T47D (cell line): ENCODE results near the gene TGM2.
A peak's percentile ranks its signal among the peaks of the same experiment; 100 is the strongest.

Experiments used
- DNase-seq, 2 experiments: peaks; one replicate each; pipeline versions ENCODE4 v3.0.0 to v3.0.0-alpha.2; 2011 to 2012; ENCODE audit warnings: low read depth in 1 of 2, low spot score in 1 of 2
- JUND ChIP-seq: IDR thresholded peaks from 2 replicates; pipeline ENCODE4 v1.6.1; 2012; ENCODE audit warnings: low read depth
- in situ Hi-C: cut with HindIII; loops from 2 replicates; pipeline ENCODE4 v1.10.0; 2016; ENCODE audit warnings: low sequenced_read_pairs, low pct_unique_long_range_greater_than_20kb

The TGM2 gene

DNA sequence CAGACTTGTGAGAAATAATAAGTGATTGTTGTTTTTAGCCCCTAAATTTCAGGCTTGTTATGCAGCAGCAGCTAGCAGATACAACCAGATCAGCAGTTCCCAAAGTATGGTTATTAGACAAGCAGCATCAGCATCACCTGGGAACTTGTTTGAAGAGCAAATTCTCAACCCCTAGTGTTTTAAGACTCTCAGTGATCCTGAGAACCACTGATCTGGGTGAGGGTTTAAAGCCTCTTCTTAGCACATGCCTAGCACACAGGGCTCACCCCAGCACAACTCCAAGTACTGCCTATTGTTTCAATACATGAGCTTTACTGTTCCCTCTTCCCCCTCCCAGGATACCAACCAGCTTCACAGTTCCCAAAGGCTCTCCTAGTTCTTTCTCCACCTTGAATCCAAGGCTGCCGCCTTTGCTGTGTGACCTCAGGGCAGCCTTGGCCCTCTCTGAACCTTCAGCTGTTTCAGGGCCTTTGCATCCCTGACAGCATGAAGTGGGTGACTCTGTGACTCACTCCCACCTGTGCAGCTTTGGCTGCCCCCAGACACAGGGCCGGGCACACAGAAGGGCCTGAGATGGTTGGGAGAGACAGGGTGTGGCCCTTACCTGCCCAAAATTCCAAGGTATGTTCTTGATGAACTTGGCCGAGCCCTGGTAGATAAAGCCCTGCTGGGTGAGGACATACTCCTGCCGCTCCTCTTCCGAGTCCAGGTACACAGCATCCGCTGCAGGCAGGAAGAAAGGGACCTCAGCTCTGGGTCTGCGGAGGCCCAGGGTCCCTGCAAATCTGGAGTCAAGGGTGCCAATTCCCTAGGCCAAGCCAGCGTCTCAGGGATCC, 14.5 kb downstream of the TGM2 start:
- DNase-seq: no peak
- in situ Hi-C loops: no loop called here
- TF ChIP-seq JUND: no peak

GRCh38 chr20:38148328-38149102, 16.6 kb downstream of the TGM2 start:
- TF ChIP-seq JUND: no peak
- no peak for DNase-seq
- in situ Hi-C loops: no loop called here

DNA sequence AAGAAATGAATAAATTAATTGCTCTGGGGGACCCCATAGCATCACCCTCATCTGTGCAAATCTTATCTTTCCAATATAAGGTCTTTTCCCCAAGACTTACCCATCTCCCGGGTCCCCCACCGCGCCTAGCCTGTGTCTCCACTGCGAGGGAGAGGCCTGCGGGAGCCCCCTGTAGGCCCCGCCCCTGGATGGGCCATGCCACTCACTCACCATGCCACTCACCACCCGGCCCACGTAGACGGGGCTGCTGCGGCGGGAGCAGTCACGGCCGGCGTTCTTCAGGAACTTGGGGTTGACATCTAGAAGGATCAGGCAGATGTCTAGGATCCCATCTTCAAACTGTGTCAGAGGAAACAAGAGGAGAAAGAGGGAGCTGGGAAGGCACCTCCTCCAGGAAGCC, 17.3 kb downstream of the TGM2 start:
- in situ Hi-C loops: no loop called here
- DNase-seq: no peak
- no peak for TF ChIP-seq JUND

- TF ChIP-seq JUND: no peak
- in situ Hi-C loops: no loop called here
- DNase-seq: no peak
Observed at GRCh38 chr20:38147163-38147562, 17.9 kb downstream of the TGM2 start.

- DNase-seq: no peak
- no peak for TF ChIP-seq JUND
- in situ Hi-C loops: no loop called here
Observed at GRCh38 chr20:38146628-38147027, 18.4 kb downstream of the TGM2 start.

- no peak for DNase-seq
- TF ChIP-seq JUND: no peak
- in situ Hi-C loops: no loop called here
Observed at GRCh38 chr20:38146156-38146555, 18.9 kb downstream of the TGM2 start.

- TF ChIP-seq JUND: no peak
- in situ Hi-C loops: no loop called here
- no peak for DNase-seq
Observed at GRCh38 chr20:38145729-38146075, 19.4 kb downstream of the TGM2 start.

DNA sequence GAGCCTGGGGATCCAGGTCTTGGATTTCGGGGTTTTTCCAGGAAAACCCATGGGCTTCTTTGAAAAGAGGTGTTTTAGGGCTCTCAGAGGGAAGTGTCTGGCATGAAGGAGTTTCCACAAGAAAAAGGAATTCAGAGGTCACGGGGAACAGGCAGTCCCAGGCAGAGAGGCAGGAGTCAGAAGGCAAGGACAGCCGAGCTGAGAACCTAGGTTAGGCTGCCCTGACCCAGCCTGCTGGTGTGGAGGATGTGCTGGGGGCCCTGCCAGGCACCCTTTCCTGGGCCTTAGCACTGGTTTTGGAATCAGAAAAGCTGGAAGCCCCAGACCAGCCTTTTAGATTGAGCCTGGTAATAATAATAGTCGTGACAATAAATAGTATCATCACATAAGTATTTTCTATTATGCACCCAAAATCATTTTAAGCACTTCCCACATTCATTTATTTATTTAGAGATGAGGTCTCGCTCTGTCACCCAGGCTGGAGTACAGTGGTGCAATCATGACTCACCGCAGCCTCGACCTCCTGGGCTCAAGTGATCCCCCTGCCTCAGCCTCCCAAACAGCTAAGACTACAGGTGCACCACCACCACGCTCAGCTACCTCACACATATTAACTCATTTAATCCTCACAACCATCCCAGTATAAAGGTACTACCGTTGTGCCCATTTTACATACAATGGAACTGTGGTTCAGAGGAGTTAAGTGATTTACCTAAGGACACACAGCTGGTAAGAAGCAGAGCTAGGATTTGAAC, 19.9 kb downstream of the TGM2 start:
- no peak for TF ChIP-seq JUND
- in situ Hi-C loops: no loop called here
- no peak for DNase-seq

GRCh38 chr20:38144598-38144973, 20.5 kb downstream of the TGM2 start:
- in situ Hi-C loops: no loop called here
- TF ChIP-seq JUND: no peak

GRCh38 chr20:38143646-38144554, 21.2 kb downstream of the TGM2 start:
- DNase-seq: peak in 1 of 2 experiments; percentile 30
- no peak for TF ChIP-seq JUND
- in situ Hi-C loops: no loop called here

More at GRCh38 chr20:38144598-38144973, 20.5 kb downstream of the TGM2 start:
- DNase-seq: no peak

DNA sequence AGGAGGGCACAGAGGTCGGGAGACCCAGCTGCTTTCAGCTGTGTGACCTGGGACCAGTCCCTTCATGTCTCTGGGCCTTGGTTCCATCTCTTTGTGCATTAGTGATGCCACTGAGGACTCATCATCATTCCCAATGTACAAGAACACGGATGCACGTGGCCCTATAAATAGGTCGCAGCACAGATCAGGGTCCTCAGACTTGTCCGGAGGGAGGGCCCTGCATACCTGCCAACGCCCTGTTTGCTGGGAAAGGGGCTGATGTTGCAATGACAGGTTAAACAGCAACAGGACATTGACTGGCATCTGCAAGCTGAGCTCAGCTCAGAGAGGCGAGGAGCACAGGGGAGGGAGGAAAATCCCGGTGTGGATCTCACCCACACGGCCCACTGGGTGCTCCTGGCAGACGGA, 21.8 kb downstream of the TGM2 start:
- DNase-seq: peak; percentile 45 to 54
- in situ Hi-C loops: no loop called here
- no peak for TF ChIP-seq JUND
